IgD-negative memory B cell (primary cell): ENCODE results near the gene VEZF1. TPM values are rescaled to one million over a fixed set of nuclear protein-coding genes. Genes with fewer than 3 reads are reported as not detected.

Experiments used
- H3K27ac Mint-ChIP-seq, 3 donors: one replicate each; pipeline ENCODE4 v1.8.0; 2020 to 2022; ENCODE audit warnings: mild to moderate bottlenecking in 3 of 3, mixed read lengths in 3 of 3, moderate library complexity in 1 of 3
- H3K27me3 Mint-ChIP-seq: one replicate; pipeline ENCODE4 v1.8.0; 2021; ENCODE audit warnings: mixed read lengths
- H3K36me3 Mint-ChIP-seq: one replicate; pipeline ENCODE4 v1.8.0; 2020; ENCODE audit warnings: mild to moderate bottlenecking, mixed read lengths
- H3K4me1 Mint-ChIP-seq, 3 donors: one replicate each; pipeline ENCODE4 v1.8.0; 2020 to 2022; ENCODE audit warnings: mixed read lengths in 3 of 3, mild to moderate bottlenecking in 1 of 3
- H3K4me3 Mint-ChIP-seq, 4 donors: one replicate each; pipeline ENCODE4 v1.8.0; 2020 to 2022; ENCODE audit warnings: mild to moderate bottlenecking in 4 of 4, mixed read lengths in 4 of 4, moderate library complexity in 3 of 4
- H3K9me3 Mint-ChIP-seq, 3 donors: one replicate each; pipeline ENCODE4 v1.8.0; 2020 to 2021; ENCODE audit warnings: mixed read lengths in 3 of 3, mild to moderate bottlenecking in 1 of 3
- polyA plus RNA-seq: library from polyadenylated mRNA; unstranded; fragments of 300-500 nt; fragmentation: Illumina TruSeq; gene quantifications from one replicate; pipeline ENCODE4 v1.2.3, GENCODE V29; 2021

The VEZF1 gene
- polyA plus RNA-seq, 1 donor from 2014 or later, result 38.3 TPM

DNA sequence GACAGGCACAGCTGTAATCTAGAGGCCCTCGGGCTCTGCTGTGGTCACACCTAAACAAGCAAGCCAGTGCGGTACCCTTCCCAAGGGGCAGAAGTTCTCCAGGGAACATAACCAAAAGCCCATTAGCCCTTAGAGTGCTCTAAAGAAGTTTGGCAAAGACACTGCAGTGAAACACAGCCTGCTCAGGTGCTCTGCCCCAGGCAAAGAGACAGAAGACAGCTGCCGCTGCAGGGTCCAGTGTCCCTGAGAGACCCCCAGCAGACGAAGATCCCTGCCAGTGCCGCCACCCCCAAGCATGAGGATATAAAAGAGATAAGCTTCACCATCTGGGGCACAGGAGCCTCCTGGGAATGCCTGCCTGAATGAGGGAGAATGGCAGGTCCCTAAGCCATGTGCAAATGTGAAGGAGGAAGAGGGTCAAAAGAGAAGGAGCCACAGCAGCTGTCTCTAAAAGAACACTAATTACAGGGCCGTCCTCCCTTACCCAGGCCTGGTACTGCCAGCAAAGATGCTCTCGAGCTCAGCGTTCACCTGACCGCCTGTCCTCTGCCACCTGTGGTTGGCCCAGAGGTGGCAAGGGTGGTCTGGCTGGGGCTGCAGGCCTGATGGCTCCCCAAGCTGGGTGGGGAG is 62.6 kb downstream of the VEZF1 start:
- no peaks in the 10 kb centered on the region for H3K9me3 Mint-ChIP-seq
- no peaks in the 10 kb centered on the region for H3K36me3 Mint-ChIP-seq
- H3K4me3 Mint-ChIP-seq, result no peak overlapping the region
- H3K4me1 Mint-ChIP-seq, result no peaks in the 10 kb centered on the region
- H3K27me3 Mint-ChIP-seq, result peaks cover 62% of the 10 kb centered on the region
- peak overlapping the region in 1 of 3 donors; percentile 17 for H3K27ac Mint-ChIP-seq

DNA sequence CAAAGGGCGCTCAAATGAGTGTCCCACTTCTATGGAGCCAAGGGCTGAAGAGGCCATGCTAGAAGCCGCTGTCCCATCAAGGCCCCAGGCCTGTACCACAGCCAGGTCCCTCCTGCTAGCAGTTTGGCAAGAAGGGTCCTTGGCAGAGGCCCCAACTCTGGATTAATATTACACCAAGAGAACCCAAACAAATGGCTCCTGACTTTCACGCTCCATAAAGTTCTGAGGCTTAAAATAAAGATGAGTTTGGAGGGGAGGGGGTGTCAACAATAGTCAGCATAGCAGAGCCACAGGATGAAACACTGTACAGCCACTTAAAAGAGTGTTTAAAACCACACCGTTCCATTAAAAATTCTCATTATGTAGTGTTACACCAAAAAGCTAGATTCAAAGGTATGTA is 63.4 kb downstream of the VEZF1 start:
- no peak overlapping the region for H3K4me3 Mint-ChIP-seq
- peak overlapping the region in 1 of 3 donors; percentile 17 for H3K27ac Mint-ChIP-seq
- no peaks in the 10 kb centered on the region for H3K4me1 Mint-ChIP-seq
- H3K9me3 Mint-ChIP-seq, result no peaks in the 10 kb centered on the region
- H3K36me3 Mint-ChIP-seq, result no peaks in the 10 kb centered on the region
- peaks cover 59% of the 10 kb centered on the region for H3K27me3 Mint-ChIP-seq

Other genes with a start within 250 kb of the VEZF1 start
- gene CCDC182, start 243.0 kb downstream of the VEZF1 start, polyA plus RNA-seq, result not detected
- gene MRPS23, start 138.2 kb downstream of the VEZF1 start, polyA plus RNA-seq, result 42.9 TPM
- gene CUEDC1, start 32.8 kb downstream of the VEZF1 start, polyA plus RNA-seq, result not detected
- 57.3 TPM for gene SRSF1, start 19.0 kb upstream of the VEZF1 start, polyA plus RNA-seq
- 0.55 TPM for gene DYNLL2, start 95.2 kb upstream of the VEZF1 start, polyA plus RNA-seq
- 0.11 TPM for gene OR4D1, start 160.1 kb upstream of the VEZF1 start, polyA plus RNA-seq
- not detected for gene OR4D2, start 178.7 kb upstream of the VEZF1 start, polyA plus RNA-seq
- gene EPX, start 204.5 kb upstream of the VEZF1 start, polyA plus RNA-seq, result not detected
- gene MKS1, start 231.0 kb upstream of the VEZF1 start, polyA plus RNA-seq, result 5.9 TPM